Measurements from ENCODE around the gene TRDMT1.

DNA sequence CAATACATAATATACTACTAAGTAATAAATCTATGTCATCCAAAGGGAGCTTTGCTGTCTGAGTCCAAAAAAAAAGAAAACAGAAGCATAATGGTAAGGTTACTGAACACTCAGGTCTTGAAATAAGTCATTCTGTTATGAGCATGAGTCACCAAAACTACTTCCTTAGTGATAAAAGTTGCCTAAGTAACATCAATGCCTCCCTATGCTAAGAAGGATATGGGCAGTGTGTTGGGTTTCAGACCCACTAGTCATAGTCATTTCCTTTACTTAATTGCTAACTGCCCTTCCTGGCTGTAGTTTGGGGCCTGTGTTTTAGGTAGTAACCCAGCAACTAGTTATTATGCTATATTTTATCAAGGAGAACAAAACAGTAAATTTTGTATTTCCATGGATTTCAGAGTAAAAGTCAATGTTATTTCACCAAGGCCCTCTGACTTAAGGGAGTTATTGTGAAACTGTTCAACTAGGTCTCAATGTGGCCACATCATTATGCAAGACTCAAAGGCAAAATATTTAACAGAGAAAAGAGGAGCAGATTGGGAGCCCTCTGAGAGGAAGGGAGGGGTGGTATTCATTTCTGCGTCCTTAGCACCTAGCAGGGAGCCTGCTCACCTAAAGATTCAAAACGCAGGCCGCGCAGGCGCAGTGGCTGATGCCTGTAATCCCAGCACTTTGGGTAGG lies 14.9 kb upstream of the TRDMT1 start:
- TF ChIP-seq, protein P1, sequence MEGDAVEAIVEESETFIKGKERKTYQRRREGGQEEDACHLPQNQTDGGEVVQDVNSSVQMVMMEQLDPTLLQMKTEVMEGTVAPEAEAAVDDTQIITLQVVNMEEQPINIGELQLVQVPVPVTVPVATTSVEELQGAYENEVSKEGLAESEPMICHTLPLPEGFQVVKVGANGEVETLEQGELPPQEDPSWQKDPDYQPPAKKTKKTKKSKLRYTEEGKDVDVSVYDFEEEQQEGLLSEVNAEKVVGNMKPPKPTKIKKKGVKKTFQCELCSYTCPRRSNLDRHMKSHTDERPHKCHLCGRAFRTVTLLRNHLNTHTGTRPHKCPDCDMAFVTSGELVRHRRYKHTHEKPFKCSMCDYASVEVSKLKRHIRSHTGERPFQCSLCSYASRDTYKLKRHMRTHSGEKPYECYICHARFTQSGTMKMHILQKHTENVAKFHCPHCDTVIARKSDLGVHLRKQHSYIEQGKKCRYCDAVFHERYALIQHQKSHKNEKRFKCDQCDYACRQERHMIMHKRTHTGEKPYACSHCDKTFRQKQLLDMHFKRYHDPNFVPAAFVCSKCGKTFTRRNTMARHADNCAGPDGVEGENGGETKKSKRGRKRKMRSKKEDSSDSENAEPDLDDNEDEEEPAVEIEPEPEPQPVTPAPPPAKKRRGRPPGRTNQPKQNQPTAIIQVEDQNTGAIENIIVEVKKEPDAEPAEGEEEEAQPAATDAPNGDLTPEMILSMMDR (IDR thresholded peaks at IDR 0.05 in 8 of 11, conservative IDR thresholded peaks at IDR 0.05 in 3 of 11): no peak
- peak in 1 of 3 donors; percentile 41 for TF ChIP-seq POLR2AphosphoS5 (IDR thresholded peaks at IDR 0.05)
- no peak for TF ChIP-seq POLR2A (IDR thresholded peaks at IDR 0.05)
